Measurements from ENCODE around the gene FLOT1. TPM values are rescaled to one million over a fixed set of nuclear protein-coding genes. Genes with fewer than 3 reads are reported as not detected.

The FLOT1 gene
- total and polyA plus RNA-seq, 2 of the 13 experiments (the other 11 are each of a cell fraction or from before 2014, with no cell fraction given) = 82.3 to 130 TPM

DNA sequence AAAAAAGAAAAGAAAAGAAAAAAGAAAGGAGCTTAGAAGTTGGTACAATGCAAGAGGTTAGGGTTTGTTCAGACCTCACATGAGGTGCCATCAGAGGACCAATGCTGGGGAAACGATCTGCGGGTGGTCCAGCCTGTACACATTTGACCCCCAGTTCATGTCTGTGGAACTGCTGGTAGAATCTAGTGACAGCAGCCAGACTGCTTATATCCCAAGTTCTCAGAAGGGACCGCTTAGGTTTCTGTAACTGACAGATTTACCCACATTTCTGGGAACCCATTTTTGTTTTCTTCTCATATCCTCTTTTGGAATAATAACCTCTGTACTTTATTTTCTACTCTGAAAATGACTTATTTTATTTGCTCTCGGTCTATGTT, 60.7 kb downstream of the FLOT1 start:
- no peaks in the 10 kb centered on the region for H3K27me3 ChIP-seq (ENCODE audit: control insufficient read depth in 1 of 2, insufficient read depth in 2 of 2, low read length in 2 of 2)
- H3K27ac ChIP-seq (ENCODE audit: extremely low read length, insufficient read depth, low read length) = no peak overlapping the region
- no peaks in the 10 kb centered on the region for H4K20me1 ChIP-seq (ENCODE audit: insufficient read depth, low read length)
- no peaks in the 10 kb centered on the region for H3K79me2 ChIP-seq (ENCODE audit: insufficient read depth, low read length)
- 94% methylated on average over 4 of the region's 4 CpGs for WGBS (ENCODE audit: low lambda C conversion rate)
- no peak overlapping the region for H3K4me2 ChIP-seq (ENCODE audit: low read depth, low read length)
- H3K36me3 ChIP-seq (replicated peaks in 1 of 2; ENCODE audit: control insufficient read depth in 1 of 2, insufficient read depth in 2 of 2, low read length in 2 of 2) = no peaks in the 10 kb centered on the region
- ATAC-seq = no peak
- in situ Hi-C loops (cut with HindIII; ENCODE audit: extremely low pct_ligation_motif_present, low pct_unique_long_range_greater_than_20kb) (loop anchor here (25.0 kb wide), 1 partner anchor 406 kb away; no protein-coding TSS in a partner anchor), intact Hi-C loops (cut with micrococcal nuclease; ENCODE audit: unreplicated experiment) (no loop called here)
- no TSS peak for BruUV-seq (replicated peaks)
- POLR2A ChIA-PET = interaction anchor here (1.0 to 4.7 kb wide), 8 partner anchors 9 to 101 kb away, joined by 3 to 92 read pairs (median 6); partner anchors contain the start of genes DHX16, MDC1, MRPS18B and NRM
- peaks cover 61% of the 10 kb centered on the region for H3K4me1 ChIP-seq (ENCODE audit: insufficient read depth, low read length)
- no peak for DNase-seq (ENCODE audit: low spot score)
- H2AFZ ChIP-seq (ENCODE audit: low read length) = no peak overlapping the region
- CTCF ChIA-PET (ENCODE audit: low intra/inter-chr PET ratio, low total read pairs) = interaction anchor here (1.1 to 3.5 kb wide), 2 partner anchors 39 to 41 kb away, joined by 4 to 11 read pairs; no protein-coding TSS in a partner anchor
- H3K4me3 ChIP-seq (replicated peaks in 1 of 3; ENCODE audit: insufficient read depth in 1 of 3, low read depth in 2 of 3, low read length in 3 of 3) = no peak overlapping the region
- FAIRE-seq = no peak
- H3K9ac ChIP-seq (ENCODE audit: insufficient read depth, low read depth, low read length) = no peak overlapping the region
- H3K9me3 ChIP-seq (ENCODE audit: low read length) = no peaks in the 10 kb centered on the region
- TF ChIP-seq, protein P1, sequence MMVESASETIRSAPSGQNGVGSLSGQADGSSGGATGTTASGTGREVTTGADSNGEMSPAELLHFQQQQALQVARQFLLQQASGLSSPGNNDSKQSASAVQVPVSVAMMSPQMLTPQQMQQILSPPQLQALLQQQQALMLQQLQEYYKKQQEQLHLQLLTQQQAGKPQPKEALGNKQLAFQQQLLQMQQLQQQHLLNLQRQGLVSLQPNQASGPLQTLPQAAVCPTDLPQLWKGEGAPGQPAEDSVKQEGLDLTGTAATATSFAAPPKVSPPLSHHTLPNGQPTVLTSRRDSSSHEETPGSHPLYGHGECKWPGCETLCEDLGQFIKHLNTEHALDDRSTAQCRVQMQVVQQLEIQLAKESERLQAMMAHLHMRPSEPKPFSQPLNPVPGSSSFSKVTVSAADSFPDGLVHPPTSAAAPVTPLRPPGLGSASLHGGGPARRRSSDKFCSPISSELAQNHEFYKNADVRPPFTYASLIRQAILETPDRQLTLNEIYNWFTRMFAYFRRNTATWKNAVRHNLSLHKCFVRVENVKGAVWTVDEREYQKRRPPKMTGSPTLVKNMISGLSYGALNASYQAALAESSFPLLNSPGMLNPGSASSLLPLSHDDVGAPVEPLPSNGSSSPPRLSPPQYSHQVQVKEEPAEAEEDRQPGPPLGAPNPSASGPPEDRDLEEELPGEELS (CRISPR knock-in tag; IDR thresholded peaks at IDR 0.05) = no peak
- TF ChIP-seq ZNF460 (CRISPR knock-in tag; IDR thresholded peaks at IDR 0.05; ENCODE audit: borderline replicate concordance) (no peak), CREM (IDR thresholded peaks at IDR 0.05) (no peak), CREM (CRISPR knock-in tag; IDR thresholded peaks at IDR 0.05) (no peak), ESRRA (CRISPR knock-in tag; IDR thresholded peaks at IDR 0.05; ENCODE audit: low read depth) (no peak), TOE1 (CRISPR knock-in tag; IDR thresholded peaks at IDR 0.05) (no peak), PCBP2 (optimal IDR thresholded peaks at IDR 0.05; ENCODE audit: low read depth, low read length, poor library complexity, severe bottlenecking) (no peak), ZNF441 (CRISPR knock-in tag; IDR thresholded peaks at IDR 0.05; ENCODE audit: borderline replicate concordance) (no peak), ZNF792 (CRISPR knock-in tag; IDR thresholded peaks at IDR 0.05) (no peak), CCDC6 (CRISPR knock-in tag; IDR thresholded peaks at IDR 0.05) (no peak), MEIS1 (CRISPR knock-in tag; IDR thresholded peaks at IDR 0.05; ENCODE audit: borderline replicate concordance) (no peak)
- TF ChIP-seq, protein P2, sequence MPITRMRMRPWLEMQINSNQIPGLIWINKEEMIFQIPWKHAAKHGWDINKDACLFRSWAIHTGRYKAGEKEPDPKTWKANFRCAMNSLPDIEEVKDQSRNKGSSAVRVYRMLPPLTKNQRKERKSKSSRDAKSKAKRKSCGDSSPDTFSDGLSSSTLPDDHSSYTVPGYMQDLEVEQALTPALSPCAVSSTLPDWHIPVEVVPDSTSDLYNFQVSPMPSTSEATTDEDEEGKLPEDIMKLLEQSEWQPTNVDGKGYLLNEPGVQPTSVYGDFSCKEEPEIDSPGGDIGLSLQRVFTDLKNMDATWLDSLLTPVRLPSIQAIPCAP (CRISPR knock-in tag; IDR thresholded peaks at IDR 0.05; ENCODE audit: low read depth) = no peak
- TF ChIP-seq, protein P3, sequence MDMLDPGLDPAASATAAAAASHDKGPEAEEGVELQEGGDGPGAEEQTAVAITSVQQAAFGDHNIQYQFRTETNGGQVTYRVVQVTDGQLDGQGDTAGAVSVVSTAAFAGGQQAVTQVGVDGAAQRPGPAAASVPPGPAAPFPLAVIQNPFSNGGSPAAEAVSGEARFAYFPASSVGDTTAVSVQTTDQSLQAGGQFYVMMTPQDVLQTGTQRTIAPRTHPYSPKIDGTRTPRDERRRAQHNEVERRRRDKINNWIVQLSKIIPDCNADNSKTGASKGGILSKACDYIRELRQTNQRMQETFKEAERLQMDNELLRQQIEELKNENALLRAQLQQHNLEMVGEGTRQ (IDR thresholded peaks at IDR 0.05; ENCODE audit: low read depth, low read length) = no peak
- TF ChIP-seq, protein P3 (CRISPR knock-in tag; IDR thresholded peaks at IDR 0.05; ENCODE audit: borderline replicate concordance) = no peak
- TF ChIP-seq, protein P4, sequence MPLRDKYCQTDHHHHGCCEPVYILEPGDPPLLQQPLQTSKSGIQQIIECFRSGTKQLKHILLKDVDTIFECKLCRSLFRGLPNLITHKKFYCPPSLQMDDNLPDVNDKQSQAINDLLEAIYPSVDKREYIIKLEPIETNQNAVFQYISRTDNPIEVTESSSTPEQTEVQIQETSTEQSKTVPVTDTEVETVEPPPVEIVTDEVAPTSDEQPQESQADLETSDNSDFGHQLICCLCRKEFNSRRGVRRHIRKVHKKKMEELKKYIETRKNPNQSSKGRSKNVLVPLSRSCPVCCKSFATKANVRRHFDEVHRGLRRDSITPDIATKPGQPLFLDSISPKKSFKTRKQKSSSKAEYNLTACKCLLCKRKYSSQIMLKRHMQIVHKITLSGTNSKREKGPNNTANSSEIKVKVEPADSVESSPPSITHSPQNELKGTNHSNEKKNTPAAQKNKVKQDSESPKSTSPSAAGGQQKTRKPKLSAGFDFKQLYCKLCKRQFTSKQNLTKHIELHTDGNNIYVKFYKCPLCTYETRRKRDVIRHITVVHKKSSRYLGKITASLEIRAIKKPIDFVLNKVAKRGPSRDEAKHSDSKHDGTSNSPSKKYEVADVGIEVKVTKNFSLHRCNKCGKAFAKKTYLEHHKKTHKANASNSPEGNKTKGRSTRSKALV (CRISPR knock-in tag; IDR thresholded peaks at IDR 0.05) = no peak
- TF ChIP-seq, protein P5, sequence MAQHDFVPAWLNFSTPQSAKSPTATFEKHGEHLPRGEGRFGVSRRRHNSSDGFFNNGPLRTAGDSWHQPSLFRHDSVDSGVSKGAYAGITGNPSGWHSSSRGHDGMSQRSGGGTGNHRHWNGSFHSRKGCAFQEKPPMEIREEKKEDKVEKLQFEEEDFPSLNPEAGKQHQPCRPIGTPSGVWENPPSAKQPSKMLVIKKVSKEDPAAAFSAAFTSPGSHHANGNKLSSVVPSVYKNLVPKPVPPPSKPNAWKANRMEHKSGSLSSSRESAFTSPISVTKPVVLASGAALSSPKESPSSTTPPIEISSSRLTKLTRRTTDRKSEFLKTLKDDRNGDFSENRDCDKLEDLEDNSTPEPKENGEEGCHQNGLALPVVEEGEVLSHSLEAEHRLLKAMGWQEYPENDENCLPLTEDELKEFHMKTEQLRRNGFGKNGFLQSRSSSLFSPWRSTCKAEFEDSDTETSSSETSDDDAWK (CRISPR knock-in tag; IDR thresholded peaks at IDR 0.05) = no peak
